SK-N-SH (cell line): Measurements from ENCODE around the gene BMPR1B. TPM values are rescaled to one million over a fixed set of nuclear protein-coding genes. Genes with fewer than 3 reads are reported as not detected.

Source experiments
- CTCF ChIA-PET: fragments of 300-600, 350-600 bp; formaldehyde crosslinking; extraction: SDS; loops from one replicate; lab custom pipeline; 2021; lab: Yijun Ruan, JAX
- POLR2A ChIA-PET: fragments of 350-600 bp; sonication (Branson Sonifier 250); formaldehyde crosslinking; extraction: SDS; loops from one replicate; lab custom pipeline; 2020; ENCODE audit warnings: antibody characterized with exemption, inconsistent platforms; lab: Yijun Ruan, JAX
- DNase-seq: peaks from one replicate; pipeline ENCODE4 v3.0.0; 2012
- H2AFZ ChIP-seq: fragments of 200-600 bp; sonication (generic); 2 replicates; pipeline ENCODE4 v1.8.1; 2016; ENCODE audit warnings: antibody characterized with exemption, mild to moderate bottlenecking, low read depth
- H3F3A ChIP-seq: fragments of 200-600 bp; sonication (generic); replicated peaks from 2 replicates; pipeline ENCODE3; 2016; ENCODE audit warnings: antibody characterized with exemption, mild to moderate bottlenecking; ENCODE audit not compliant: insufficient read depth
- H3K27ac ChIP-seq, 2 experiments: fragments of 200-500 bp in 1 of 2; fragments of 200-600 bp in 1 of 2; sonication (Bioruptor generic) in 1 of 2; sonication (generic), shearing (Covaris generic) in 1 of 2; 2 replicates each; pipeline versions ENCODE4 v1.5.1 to v1.6.1; 2014 to 2016; ENCODE audit warnings: low read depth in 2 of 2, inconsistent platforms in 1 of 2, low read length in 1 of 2, mild to moderate bottlenecking in 1 of 2, mixed read lengths in 1 of 2
- H3K27me3 ChIP-seq: fragments of 200-600 bp; sonication (generic), shearing (Covaris generic); 2 replicates; pipeline ENCODE4 v1.6.1; 2016; ENCODE audit warnings: mixed run types; ENCODE audit not compliant: insufficient read depth
- H3K36me3 ChIP-seq, 2 experiments: fragments of 200-500 bp in 1 of 2; fragments of 200-600 bp in 1 of 2; sonication (Bioruptor generic) in 1 of 2; sonication (generic) in 1 of 2; replicated peaks in 1 of 2; 2 replicates each; pipeline versions ENCODE3 to v1.5.1; 2014 to 2016; ENCODE audit warnings: low read length in 1 of 2, mild to moderate bottlenecking in 1 of 2; ENCODE audit not compliant: insufficient read depth in 2 of 2, control insufficient read depth in 1 of 2
- H3K4me1 ChIP-seq, 2 experiments: fragments of 200-500 bp in 1 of 2; fragments of 200-600 bp in 1 of 2; sonication (Bioruptor generic) in 1 of 2; sonication (generic), shearing (Covaris generic) in 1 of 2; 2 replicates each; pipeline versions ENCODE4 v1.5.1 to v1.6.1; 2014 to 2016; ENCODE audit warnings: low read depth in 1 of 2, low read length in 1 of 2, mixed run types in 1 of 2; ENCODE audit not compliant: insufficient read depth in 2 of 2, control insufficient read depth in 1 of 2
- H3K4me2 ChIP-seq: fragments of 200-600 bp; sonication (generic), shearing (Covaris generic); 2 replicates; pipeline ENCODE4 v1.6.1; 2017; ENCODE audit warnings: mixed run types
- H3K4me3 ChIP-seq, 2 experiments: fragments of 200-500 bp in 1 of 2; fragments of 200-600 bp in 1 of 2; sonication (Bioruptor generic) in 1 of 2; sonication (generic), shearing (Covaris generic) in 1 of 2; 2 replicates each; pipeline versions ENCODE4 v1.5.1 to v1.8.1; 2014 to 2016; ENCODE audit warnings: low read depth in 2 of 2, inconsistent platforms in 1 of 2, low read length in 1 of 2, mild to moderate bottlenecking in 1 of 2, mixed read lengths in 1 of 2, moderate library complexity in 1 of 2
- H3K79me2 ChIP-seq: fragments of 200-600 bp; sonication (generic); 2 replicates; pipeline ENCODE4 v1.8.1; 2017; ENCODE audit warnings: mild to moderate bottlenecking; ENCODE audit not compliant: insufficient read depth
- H3K9ac ChIP-seq: fragments of 200-600 bp; sonication (generic); 2 replicates; pipeline ENCODE4 v1.6.1; 2017; ENCODE audit warnings: mixed run types
- H3K9me2 ChIP-seq: fragments of 200-600 bp; sonication (generic); 2 replicates; pipeline ENCODE4 v1.6.1; 2017; ENCODE audit warnings: mixed run types
- H3K9me3 ChIP-seq: fragments of 200-600 bp; sonication (generic); 2 replicates; pipeline ENCODE4 v1.6.1; 2017; ENCODE audit warnings: mixed run types, mild to moderate bottlenecking, moderate library complexity
- H4K20me1 ChIP-seq: fragments of 200-600 bp; sonication (generic); 2 replicates; pipeline ENCODE4 v1.6.1; 2017; ENCODE audit warnings: mild to moderate bottlenecking, mixed run types; ENCODE audit not compliant: insufficient read depth
- CTCF ChIP-seq: fragments of 200-600 bp; sonication (generic); IDR thresholded peaks from 2 replicates; pipeline ENCODE4 v1.6.1; 2017; ENCODE audit warnings: antibody characterized with exemption, mild to moderate bottlenecking, moderate library complexity
- ELF1 ChIP-seq: IDR thresholded peaks from 2 replicates; pipeline ENCODE4 v1.4.0; 2012
- EZH2phosphoT487 ChIP-seq: fragments of 200-600 bp; sonication (generic); IDR thresholded peaks from 2 replicates; pipeline ENCODE4 v1.6.1; 2017; ENCODE audit warnings: low read depth, mixed run types, mild to moderate bottlenecking, antibody characterized with exemption, moderate library complexity, borderline replicate concordance
- FOXM1 ChIP-seq: IDR thresholded peaks from 2 replicates; pipeline ENCODE4 v1.4.0; 2012; ENCODE audit warnings: low read depth, mild to moderate bottlenecking
- GABPA ChIP-seq: IDR thresholded peaks from 2 replicates; pipeline ENCODE4 v1.4.0; 2012; ENCODE audit warnings: low read depth, mild to moderate bottlenecking
- GATA2 ChIP-seq: sonication (generic); formaldehyde crosslinking; IDR thresholded peaks from 2 replicates; pipeline ENCODE4 v1.5.0; 2020; ENCODE audit warnings: mild to moderate bottlenecking, missing genetic modification reagents
- IRF3 ChIP-seq: fragments of 150-350 bp; IDR thresholded peaks from 2 replicates; pipeline ENCODE4 v1.6.1; 2016; ENCODE audit warnings: mild to moderate bottlenecking, low read depth, low read length
- JUND ChIP-seq: IDR thresholded peaks from 2 replicates; pipeline ENCODE4 v1.4.0; 2012
- MXI1 ChIP-seq: IDR thresholded peaks from 2 replicates; pipeline ENCODE4 v1.6.1; 2012; ENCODE audit warnings: mild to moderate bottlenecking, low read depth, low read length, improper control_type of control experiment
- NRF1 ChIP-seq: IDR thresholded peaks from 2 replicates; pipeline ENCODE4 v1.6.1; 2012; ENCODE audit warnings: low read depth, mild to moderate bottlenecking, low read length
- PBX3 ChIP-seq: IDR thresholded peaks from 2 replicates; pipeline ENCODE4; 2012
- RAD21 ChIP-seq: IDR thresholded peaks from 2 replicates; pipeline ENCODE4 v1.6.1; 2012; ENCODE audit warnings: mild to moderate bottlenecking, low read length
- REST ChIP-seq: IDR thresholded peaks from 2 replicates; pipeline ENCODE4 v1.6.1; 2012; ENCODE audit warnings: mild to moderate bottlenecking, low read depth, low read length, moderate library complexity
- SMC3 ChIP-seq: IDR thresholded peaks from 2 replicates; pipeline ENCODE4 v1.6.1; 2012; ENCODE audit warnings: low read depth, low read length, improper control_type of control experiment
- TCF12 ChIP-seq: IDR thresholded peaks from 2 replicates; pipeline ENCODE4 v1.4.0; 2012
- USF2 ChIP-seq: fragments of 150-350 bp; IDR thresholded peaks from 2 replicates; pipeline ENCODE4 v1.6.1; 2017; ENCODE audit warnings: antibody characterized with exemption, low read length, low read depth, borderline replicate concordance
- YY1 ChIP-seq: IDR thresholded peaks from 2 replicates; pipeline ENCODE4 v1.4.0; 2012; ENCODE audit warnings: low read depth, mild to moderate bottlenecking
- ZBTB33 ChIP-seq: IDR thresholded peaks from 2 replicates; pipeline ENCODE4 v1.4.0; 2012; ENCODE audit warnings: low read depth, borderline replicate concordance
- WGBS: methylation state at CpG from one replicate; pipeline ENCODE4 v1.1.6; 2017; ENCODE audit warnings: low lambda C conversion rate; 5-methylcytosine and 5-hydroxymethylcytosine counted together
- polyA plus RNA-seq, 3 experiments: library from polyadenylated mRNA; depleted of rRNA; stranded (reverse); fragments of >200 nt; gene quantifications; 2 replicates each; pipeline ENCODE4 v1.2.3, GENCODE V29; 2012

BMPR1B gene
- polyA plus RNA-seq, 1 of the 3 experiments (the other 2 are of a cell fraction) = 0.16 TPM

- TF ChIP-seq ZBTB33 (no peak), YY1 (no peak), ELF1 (no peak), RAD21 (no peak), FOXM1 (no peak), PBX3 (no peak), JUND (no peak), GABPA (no peak), NRF1 (no peak), EZH2phosphoT487 (no peak), MXI1 (no peak), GATA2 (CRISPR knock-in tag) (no peak), USF2 (no peak), IRF3 (no peak)
- TF ChIP-seq, all 33 proteins: peak for 0
Observed at GRCh38 chr4:94917146-94917545, 159.4 kb downstream of the BMPR1B start (continued).

- 100% methylated on average over 1 of the region's 1 CpG for WGBS
- Histone ChIP-seq H3K4me1 (no peaks in the 10 kb centered on the region), H3K36me3 (no peaks in the 10 kb centered on the region), H4K20me1 (no peaks in the 10 kb centered on the region), H3K9me3 (no peaks in the 10 kb centered on the region), H3K4me3 (no peak overlapping the region), H3K9ac (no peak overlapping the region), H3K27ac (no peak overlapping the region), H3K79me2 (no peaks in the 10 kb centered on the region), H3K4me2 (no peak overlapping the region), H3K27me3 (no peaks in the 10 kb centered on the region), H2AFZ (no peak overlapping the region), H3F3A (no peaks in the 10 kb centered on the region), H3K9me2 (no peaks in the 10 kb centered on the region)
- ChIA-PET CTCF (interaction anchor here (0.9 kb wide), 1 partner anchor 10 kb away, joined by 3 read pairs; no protein-coding TSS in a partner anchor), POLR2A (no interaction called here)
- DNase-seq = no peak
- TF ChIP-seq ELF1 = no peak
- TF ChIP-seq CTCF = no peak
- no peak for TF ChIP-seq TCF12
- TF ChIP-seq PBX3 = no peak
- TF ChIP-seq SMC3 = no peak
- no peak for TF ChIP-seq NRF1
- TF ChIP-seq REST = no peak
- TF ChIP-seq ZBTB33 = no peak
Observed at GRCh38 chr4:94918543-94918942, 160.8 kb downstream of the BMPR1B start.
